ENCODE data around the gene CTNNA3.

CTNNA3 gene

GRCh38 chr10:66455304-66455703, 1240.7 kb downstream of the CTNNA3 start:
- 83% methylated on average over 1 of the region's 2 CpGs; no CpG with 5 or more reads in 1 of the 2 experiments for WGBS, 2 experiments (ENCODE audit: insufficient coverage in 2 of 2)
- no peak overlapping the region for H3K4me3 ChIP-seq (ENCODE audit: extremely low read depth, insufficient read depth, low read length, poor library complexity, severe bottlenecking)
- H3K27ac ChIP-seq (ENCODE audit: low read depth, low read length, severe bottlenecking): no peak overlapping the region
- H3K9me3 ChIP-seq (ENCODE audit: control insufficient read depth, low read length): no peaks in the 10 kb centered on the region
- no peaks in the 10 kb centered on the region for H3K36me3 ChIP-seq (ENCODE audit: control insufficient read depth, insufficient read depth, low read length)
- no peaks in the 10 kb centered on the region for H3K4me1 ChIP-seq (ENCODE audit: control insufficient read depth, insufficient read depth, low read length, poor library complexity, severe bottlenecking)

GRCh38 chr10:66440568-66440967, 1255.4 kb downstream of the CTNNA3 start:
- Histone ChIP-seq H3K36me3 (ENCODE audit: control insufficient read depth, insufficient read depth, low read length) (no peaks in the 10 kb centered on the region), H3K9me3 (ENCODE audit: control insufficient read depth, low read length) (no peaks in the 10 kb centered on the region), H3K4me1 (ENCODE audit: control insufficient read depth, insufficient read depth, low read length, poor library complexity, severe bottlenecking) (no peaks in the 10 kb centered on the region), H3K27ac (ENCODE audit: low read depth, low read length, severe bottlenecking) (no peak overlapping the region), H3K4me3 (ENCODE audit: extremely low read depth, insufficient read depth, low read length, poor library complexity, severe bottlenecking) (no peak overlapping the region)
- WGBS, 2 experiments (ENCODE audit: insufficient coverage in 2 of 2): no CpG with 5 or more reads among the region's 1 CpG

- Histone ChIP-seq H3K9me3 (ENCODE audit: control insufficient read depth, low read length) (no peaks in the 10 kb centered on the region), H3K27ac (ENCODE audit: low read depth, low read length, severe bottlenecking) (no peak overlapping the region), H3K36me3 (ENCODE audit: control insufficient read depth, insufficient read depth, low read length) (no peaks in the 10 kb centered on the region), H3K4me3 (ENCODE audit: extremely low read depth, insufficient read depth, low read length, poor library complexity, severe bottlenecking) (no peak overlapping the region), H3K4me1 (ENCODE audit: control insufficient read depth, insufficient read depth, low read length, poor library complexity, severe bottlenecking) (no peaks in the 10 kb centered on the region)
- 84 to 92% methylated on average over 2 of the region's 2 CpGs for WGBS, 2 experiments (ENCODE audit: insufficient coverage in 2 of 2)
Observed at GRCh38 chr10:66414943-66415342, 1281.1 kb downstream of the CTNNA3 start.

- H3K4me3 ChIP-seq (ENCODE audit: extremely low read depth, insufficient read depth, low read length, poor library complexity, severe bottlenecking): no peak overlapping the region
- H3K4me1 ChIP-seq (ENCODE audit: control insufficient read depth, insufficient read depth, low read length, poor library complexity, severe bottlenecking): no peaks in the 10 kb centered on the region
- no peak overlapping the region for H3K27ac ChIP-seq (ENCODE audit: low read depth, low read length, severe bottlenecking)
- H3K36me3 ChIP-seq (ENCODE audit: control insufficient read depth, insufficient read depth, low read length): no peaks in the 10 kb centered on the region
- H3K9me3 ChIP-seq (ENCODE audit: control insufficient read depth, low read length): no peaks in the 10 kb centered on the region
Observed at GRCh38 chr10:66405566-66405965, 1290.4 kb downstream of the CTNNA3 start.

- Histone ChIP-seq H3K9me3 (ENCODE audit: control insufficient read depth, low read length) (no peaks in the 10 kb centered on the region), H3K4me3 (ENCODE audit: extremely low read depth, insufficient read depth, low read length, poor library complexity, severe bottlenecking) (no peak overlapping the region), H3K27ac (ENCODE audit: low read depth, low read length, severe bottlenecking) (no peak overlapping the region), H3K4me1 (ENCODE audit: control insufficient read depth, insufficient read depth, low read length, poor library complexity, severe bottlenecking) (no peaks in the 10 kb centered on the region), H3K36me3 (ENCODE audit: control insufficient read depth, insufficient read depth, low read length) (no peaks in the 10 kb centered on the region)
Observed at GRCh38 chr10:66398669-66399068, 1297.3 kb downstream of the CTNNA3 start.

GRCh38 chr10:66394342-66395063, 1301.5 kb downstream of the CTNNA3 start:
- H3K4me1 ChIP-seq (ENCODE audit: control insufficient read depth, insufficient read depth, low read length, poor library complexity, severe bottlenecking): no peaks in the 10 kb centered on the region
- 100% methylated on average over 1 of the region's 2 CpGs; no CpG with 5 or more reads in 1 of the 2 experiments for WGBS, 2 experiments (ENCODE audit: insufficient coverage in 2 of 2)

GRCh38 chr10:66390926-66391325, 1305.1 kb downstream of the CTNNA3 start:
- no peaks in the 10 kb centered on the region for H3K36me3 ChIP-seq (ENCODE audit: control insufficient read depth, insufficient read depth, low read length)
- no peaks in the 10 kb centered on the region for H3K9me3 ChIP-seq (ENCODE audit: control insufficient read depth, low read length)
- no peaks in the 10 kb centered on the region for H3K4me1 ChIP-seq (ENCODE audit: control insufficient read depth, insufficient read depth, low read length, poor library complexity, severe bottlenecking)
- no peak overlapping the region for H3K4me3 ChIP-seq (ENCODE audit: extremely low read depth, insufficient read depth, low read length, poor library complexity, severe bottlenecking)
- 100% methylated on average over 2 of the region's 5 CpGs; no CpG with 5 or more reads in 1 of the 2 experiments for WGBS, 2 experiments (ENCODE audit: insufficient coverage in 2 of 2)
- no peak overlapping the region for H3K27ac ChIP-seq (ENCODE audit: low read depth, low read length, severe bottlenecking)

More at GRCh38 chr10:66394342-66395063, 1301.5 kb downstream of the CTNNA3 start:
- Histone ChIP-seq H3K36me3 (ENCODE audit: control insufficient read depth, insufficient read depth, low read length) (no peaks in the 10 kb centered on the region), H3K9me3 (ENCODE audit: control insufficient read depth, low read length) (no peaks in the 10 kb centered on the region), H3K27ac (ENCODE audit: low read depth, low read length, severe bottlenecking) (no peak overlapping the region), H3K4me3 (ENCODE audit: extremely low read depth, insufficient read depth, low read length, poor library complexity, severe bottlenecking) (no peak overlapping the region)

GRCh38 chr10:66381045-66381444, 1315.0 kb downstream of the CTNNA3 start:
- no peak overlapping the region for H3K27ac ChIP-seq (ENCODE audit: low read depth, low read length, severe bottlenecking)

GRCh38 chr10:66378117-66378876, 1317.7 kb downstream of the CTNNA3 start:
- Histone ChIP-seq H3K36me3 (ENCODE audit: control insufficient read depth, insufficient read depth, low read length) (no peaks in the 10 kb centered on the region), H3K27ac (ENCODE audit: low read depth, low read length, severe bottlenecking) (no peak overlapping the region), H3K9me3 (ENCODE audit: control insufficient read depth, low read length) (no peaks in the 10 kb centered on the region), H3K4me1 (ENCODE audit: control insufficient read depth, insufficient read depth, low read length, poor library complexity, severe bottlenecking) (no peaks in the 10 kb centered on the region), H3K4me3 (ENCODE audit: extremely low read depth, insufficient read depth, low read length, poor library complexity, severe bottlenecking) (no peak overlapping the region)
- WGBS, 2 experiments (ENCODE audit: insufficient coverage in 2 of 2): 66 to 71% methylated on average over 2 of the region's 3 CpGs

More at GRCh38 chr10:66381045-66381444, 1315.0 kb downstream of the CTNNA3 start:
- H3K4me1 ChIP-seq (ENCODE audit: control insufficient read depth, insufficient read depth, low read length, poor library complexity, severe bottlenecking): no peaks in the 10 kb centered on the region
- H3K4me3 ChIP-seq (ENCODE audit: extremely low read depth, insufficient read depth, low read length, poor library complexity, severe bottlenecking): no peak overlapping the region
- H3K36me3 ChIP-seq (ENCODE audit: control insufficient read depth, insufficient read depth, low read length): no peaks in the 10 kb centered on the region
- H3K9me3 ChIP-seq (ENCODE audit: control insufficient read depth, low read length): no peaks in the 10 kb centered on the region

GRCh38 chr10:66368146-66368545, 1327.8 kb downstream of the CTNNA3 start:
- H3K4me1 ChIP-seq (ENCODE audit: control insufficient read depth, insufficient read depth, low read length, poor library complexity, severe bottlenecking): no peaks in the 10 kb centered on the region
- no CpG with 5 or more reads among the region's 2 CpGs for WGBS, 2 experiments (ENCODE audit: insufficient coverage in 2 of 2)
- no peak overlapping the region for H3K27ac ChIP-seq (ENCODE audit: low read depth, low read length, severe bottlenecking)
- H3K4me3 ChIP-seq (ENCODE audit: extremely low read depth, insufficient read depth, low read length, poor library complexity, severe bottlenecking): no peak overlapping the region
- no peaks in the 10 kb centered on the region for H3K36me3 ChIP-seq (ENCODE audit: control insufficient read depth, insufficient read depth, low read length)
- H3K9me3 ChIP-seq (ENCODE audit: control insufficient read depth, low read length): no peaks in the 10 kb centered on the region

GRCh38 chr10:66366163-66366562, 1329.8 kb downstream of the CTNNA3 start:
- no peaks in the 10 kb centered on the region for H3K36me3 ChIP-seq (ENCODE audit: control insufficient read depth, insufficient read depth, low read length)
- H3K9me3 ChIP-seq (ENCODE audit: control insufficient read depth, low read length): no peaks in the 10 kb centered on the region
- H3K4me1 ChIP-seq (ENCODE audit: control insufficient read depth, insufficient read depth, low read length, poor library complexity, severe bottlenecking): no peaks in the 10 kb centered on the region
- H3K27ac ChIP-seq (ENCODE audit: low read depth, low read length, severe bottlenecking): no peak overlapping the region
- WGBS, 2 experiments (ENCODE audit: insufficient coverage in 2 of 2): 73% methylated on average over 2 of the region's 3 CpGs; no CpG with 5 or more reads in 1 of the 2 experiments
- H3K4me3 ChIP-seq (ENCODE audit: extremely low read depth, insufficient read depth, low read length, poor library complexity, severe bottlenecking): no peak overlapping the region

Measured in mesodermal cell (in vitro differentiated cells).